ENCODE data around the gene PTRH2. TPM values are rescaled to one million over a fixed set of nuclear protein-coding genes. Genes with fewer than 3 reads are reported as not detected.

Gene PTRH2
- polyA plus RNA-seq, 2 of the 4 experiments (the other 2 are of a cell fraction) = 109 to 169 TPM

GRCh38 chr17:59733697-59734096, 26.5 kb upstream of the PTRH2 start:
- no peak overlapping the region for H3K4me3 ChIP-seq
- ChIA-PET CTCF (interaction anchor here (0.7 to 4.6 kb wide), 6 partner anchors 12 to 321 kb away, joined by 3 to 33 read pairs (median 4); partner anchors contain the start of genes PTRH2 and VMP1), POLR2A (interaction anchor here (0.9 kb wide), 1 partner anchor 26 kb away, joined by 3 read pairs; the partner anchor contains the start of genes PTRH2 and VMP1)
- no peaks in the 10 kb centered on the region for H3K9me3 ChIP-seq
- FAIRE-seq (no peak), ATAC-seq (no peak), DNase-seq (ENCODE audit: low read depth in 1 of 2, low spot score in 1 of 2) (no peak)
- TF ChIP-seq HDAC2 (IDR thresholded peaks at IDR 0.05) = no peak
- TF ChIP-seq POLR2A (IDR thresholded peaks at IDR 0.05; ENCODE audit: low read length) = no peak
- TF ChIP-seq USF2 (IDR thresholded peaks at IDR 0.05) = no peak
- TF ChIP-seq CHD4 (IDR thresholded peaks at IDR 0.05; ENCODE audit: borderline replicate concordance) = no peak
- no peak for TF ChIP-seq MYC (IDR thresholded peaks at IDR 0.05; ENCODE audit: borderline replicate concordance, low read length)
- no peak for TF ChIP-seq PHF8 (IDR thresholded peaks at IDR 0.05; ENCODE audit: borderline replicate concordance, low read depth)
- TF ChIP-seq KDM5A (IDR thresholded peaks at IDR 0.05) = no peak
- no peak for TF ChIP-seq ZNF302 (CRISPR knock-in tag; IDR thresholded peaks at IDR 0.05)
- no peak for TF ChIP-seq TFCP2L1 (CRISPR knock-in tag; IDR thresholded peaks at IDR 0.05)
- no peak for TF ChIP-seq ESRRA (IDR thresholded peaks at IDR 0.05; ENCODE audit: borderline replicate concordance, low read length)
- no peak for TF ChIP-seq PBX3 (IDR thresholded peaks at IDR 0.05)
- H3K4me2 ChIP-seq = no peak overlapping the region
- no peak overlapping the region for H3K27ac ChIP-seq
- H3K4me1 ChIP-seq = peaks cover 29% of the 10 kb centered on the region
- WGBS (ENCODE audit: missing lambda C conversion rate) = 95% methylated on average over 2 of the region's 2 CpGs

- Histone ChIP-seq H3K4me1 (peaks cover 63% of the 10 kb centered on the region), H3K4me3 (no peak overlapping the region), H3K9me3 (no peaks in the 10 kb centered on the region), H3K27ac (peak overlapping the region; percentile 46 to 72; a peak in 4 of 6 replicates), H3K4me2 (no peak overlapping the region)
- 83% methylated on average over 1 of the region's 1 CpG for whole genome bisulfite sequencing (ENCODE audit: missing lambda C conversion rate)
- DNase-seq (ENCODE audit: low read depth in 1 of 2, low spot score in 1 of 2) (no peak), ATAC-seq (no peak), FAIRE-seq (peak; percentile 68)
- ChIA-PET POLR2A (no interaction called here), CTCF (interaction anchor here (1.0 kb wide), 1 partner anchor 29 kb away, joined by 7 read pairs; no protein-coding TSS in a partner anchor)
- TF ChIP-seq SREBF2 (IDR thresholded peaks at IDR 0.05) (no peak), MAFK (IDR thresholded peaks at IDR 0.05; ENCODE audit: partially characterized antibody) (peak; percentile 52), TFCP2L1 (CRISPR knock-in tag; IDR thresholded peaks at IDR 0.05) (no peak), KDM5A (IDR thresholded peaks at IDR 0.05) (no peak)
Measured at GRCh38 chr17:59730268-59730834, 23.1 kb upstream of the PTRH2 start.

- DNase-seq (ENCODE audit: low read depth in 1 of 2, low spot score in 1 of 2) = no peak
- Histone ChIP-seq H3K27ac (peak overlapping the region in 1 of 2 experiments; percentile 46; a peak in 1 of 6 replicates), H3K4me1 (peaks cover 77% of the 10 kb centered on the region), H3K9me3 (no peaks in the 10 kb centered on the region), H3K4me2 (peak overlapping the region; percentile 45), H3K4me3 (no peak overlapping the region)
- TF ChIP-seq NFE2L2 (conservative IDR thresholded peaks at IDR 0.05; ENCODE audit: low read length) (no peak), MAFK (IDR thresholded peaks at IDR 0.05; ENCODE audit: partially characterized antibody) (peak; percentile 83)
- POLR2A ChIA-PET = interaction anchor here (0.6 kb wide), 1 partner anchor 108 kb away, joined by 3 read pairs; no protein-coding TSS in a partner anchor
- CTCF ChIA-PET = interaction anchor here (0.5 to 2.2 kb wide), 7 partner anchors 12 to 309 kb away, joined by 3 to 11 read pairs (median 3); partner anchors contain the start of genes PTRH2 and VMP1
- no peak for ATAC-seq
- FAIRE-seq = peak; percentile 63
- WGBS (ENCODE audit: missing lambda C conversion rate) = 87% methylated on average over 1 of the region's 1 CpG
Measured at GRCh38 chr17:59727817-59728533, 20.7 kb upstream of the PTRH2 start.

GRCh38 chr17:59725691-59726090, 18.5 kb upstream of the PTRH2 start:
- WGBS (ENCODE audit: missing lambda C conversion rate) = 10% methylated on average over 2 of the region's 2 CpGs
- ChIA-PET POLR2A (interaction anchor here (0.6 to 1.7 kb wide), 4 partner anchors 17 to 239 kb away, joined by 3 to 4 read pairs (median 3); partner anchors contain the start of genes PTRH2, RNFT1 and VMP1), CTCF (interaction anchor here (1.5 to 2.4 kb wide), 4 partner anchors 21 to 189 kb away, joined by 3 to 9 read pairs (median 6); no protein-coding TSS in a partner anchor)
- ATAC-seq (no peak), FAIRE-seq (no peak), DNase-seq (ENCODE audit: low read depth in 1 of 2, low spot score in 1 of 2) (no peak)
- peak overlapping the region in 1 of 2 experiments; percentile 13; a peak in 1 of 6 replicates for H3K27ac ChIP-seq
- H3K9me3 ChIP-seq = no peaks in the 10 kb centered on the region
- peaks cover 66% of the 10 kb centered on the region for H3K4me1 ChIP-seq
- peak overlapping the region; percentile 57 for H3K4me2 ChIP-seq
- H3K4me3 ChIP-seq = no peak overlapping the region
- no peak for TF ChIP-seq BHLHE40 (IDR thresholded peaks at IDR 0.05; ENCODE audit: low read depth, low read length)
- TF ChIP-seq RARB (CRISPR knock-in tag; IDR thresholded peaks at IDR 0.05) = no peak
- TF ChIP-seq ZC3H11A (IDR thresholded peaks at IDR 0.05) = no peak
- TF ChIP-seq E2F6 (IDR thresholded peaks at IDR 0.05; ENCODE audit: borderline replicate concordance, low read depth) = no peak
- no peak for TF ChIP-seq RAD21 (conservative IDR thresholded peaks at IDR 0.05 in 1 of 2, IDR thresholded peaks at IDR 0.05 in 1 of 2)
- TF ChIP-seq CHD4 (IDR thresholded peaks at IDR 0.05; ENCODE audit: borderline replicate concordance) = no peak
- no peak for TF ChIP-seq ATOH8 (CRISPR knock-in tag; IDR thresholded peaks at IDR 0.05; ENCODE audit: low read depth)
- TF ChIP-seq POLR2AphosphoS2 (conservative IDR thresholded peaks at IDR 0.05; ENCODE audit: low read length) = no peak
- no peak for TF ChIP-seq SMC3 (IDR thresholded peaks at IDR 0.05)
- TF ChIP-seq CBX8 (IDR thresholded peaks at IDR 0.05) = no peak
- peak; percentile 88 for TF ChIP-seq HES2 (IDR thresholded peaks at IDR 0.05)
- no peak for TF ChIP-seq MAFK (IDR thresholded peaks at IDR 0.05; ENCODE audit: partially characterized antibody)
- TF ChIP-seq CEBPB (IDR thresholded peaks at IDR 0.05) = peak; percentile 97 to 98
- TF ChIP-seq ZFP36 (IDR thresholded peaks at IDR 0.05; ENCODE audit: borderline replicate concordance, partially characterized antibody) = no peak
